ENCODE results near the gene DIABLO.

DIABLO gene

GRCh38 chr12:122200541-122201175, 25.2 kb downstream of the DIABLO start:
- Histone ChIP-seq H3K4me3 (ENCODE audit: low read depth, low read length) (no peak overlapping the region), H3K9me3 (no peaks in the 10 kb centered on the region), H3K4me1 (peaks cover 14% of the 10 kb centered on the region), H3K36me3 (no peaks in the 10 kb centered on the region), H3K27me3 (peaks cover 19% of the 10 kb centered on the region)
- no peak; the same call in 1 of the 2 replicates for TF ChIP-seq CTCF (IDR thresholded peaks at IDR 0.05; ENCODE audit: low read depth, low read length)
- DNase-seq: peak; percentile 61

DNA sequence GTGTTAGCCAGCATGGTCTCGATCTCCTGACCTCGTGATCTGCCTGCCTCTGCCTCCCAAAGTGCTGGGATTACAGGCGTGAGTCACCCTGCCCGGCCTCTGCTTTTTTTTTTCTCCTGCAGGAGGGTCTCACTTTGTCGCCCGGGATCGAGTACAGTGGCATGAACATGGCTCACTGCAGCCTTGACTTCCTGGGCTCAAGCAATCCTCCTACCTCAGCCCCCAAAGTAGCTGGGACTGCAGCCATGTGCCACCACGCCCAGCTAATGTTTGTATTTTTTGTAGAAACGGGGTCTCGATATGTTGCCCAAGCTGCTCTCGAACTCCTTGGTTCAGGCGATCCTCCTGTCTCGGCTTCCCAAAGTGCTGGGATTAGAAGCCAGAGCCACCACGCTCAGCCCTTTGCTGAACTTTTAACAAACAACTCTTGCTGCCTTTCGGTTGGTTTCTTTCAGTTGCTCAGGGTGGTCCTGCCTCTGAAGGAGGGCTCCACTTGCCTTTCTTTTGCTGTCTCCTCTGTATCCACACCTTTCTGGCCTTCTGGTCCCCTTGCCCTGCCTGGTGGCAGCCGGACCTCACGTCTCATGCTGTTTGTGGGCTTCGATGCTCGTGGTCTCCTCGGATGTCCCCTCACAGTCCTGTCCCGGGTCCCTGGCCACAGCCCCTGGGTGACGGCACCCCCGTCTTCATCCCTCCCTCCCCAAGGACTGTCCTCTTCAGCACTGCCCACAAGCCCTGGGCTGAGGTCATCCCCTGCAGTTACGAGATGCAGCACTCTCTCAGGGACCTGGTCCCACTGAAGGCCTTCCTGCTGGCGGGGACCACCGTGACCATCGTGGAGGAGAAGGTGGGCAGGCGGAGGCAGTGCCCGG, 26.1 kb downstream of the DIABLO start:
- H3K4me1 ChIP-seq: peaks cover 14% of the 10 kb centered on the region

DNA sequence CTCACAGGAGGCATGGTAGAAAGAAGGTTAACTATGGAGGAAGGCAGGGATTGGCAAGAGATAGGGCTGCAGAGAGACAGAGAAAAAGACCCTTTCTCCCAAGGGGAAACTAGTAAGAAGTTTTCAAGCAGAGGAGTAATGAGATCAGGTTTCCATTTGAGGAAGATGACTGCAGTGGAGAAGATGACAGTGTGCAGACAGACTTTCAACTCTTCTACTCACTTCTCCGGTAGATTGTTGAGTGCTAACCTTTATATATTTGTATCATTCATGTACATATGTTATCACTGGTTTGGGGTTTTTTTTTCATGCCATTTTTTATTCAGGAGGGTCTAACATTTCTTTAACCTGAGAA, 28.3 kb downstream of the DIABLO start:
- Histone ChIP-seq H3K36me3 (no peaks in the 10 kb centered on the region), H3K4me1 (peaks cover 10% of the 10 kb centered on the region), H3K4me3 (ENCODE audit: low read depth, low read length) (no peak overlapping the region), H3K9me3 (no peaks in the 10 kb centered on the region), H3K27me3 (no peaks in the 10 kb centered on the region)
- DNase-seq: no peak
- no peak for TF ChIP-seq CTCF (IDR thresholded peaks at IDR 0.05; ENCODE audit: low read depth, low read length)

More for the DNA sequence above, 26.1 kb downstream of the DIABLO start:
- Histone ChIP-seq H3K9me3 (no peaks in the 10 kb centered on the region), H3K4me3 (ENCODE audit: low read depth, low read length) (no peak overlapping the region), H3K27me3 (peaks cover 12% of the 10 kb centered on the region), H3K36me3 (no peaks in the 10 kb centered on the region)
- no peak for TF ChIP-seq CTCF (IDR thresholded peaks at IDR 0.05; ENCODE audit: low read depth, low read length)
- DNase-seq: no peak

DNA sequence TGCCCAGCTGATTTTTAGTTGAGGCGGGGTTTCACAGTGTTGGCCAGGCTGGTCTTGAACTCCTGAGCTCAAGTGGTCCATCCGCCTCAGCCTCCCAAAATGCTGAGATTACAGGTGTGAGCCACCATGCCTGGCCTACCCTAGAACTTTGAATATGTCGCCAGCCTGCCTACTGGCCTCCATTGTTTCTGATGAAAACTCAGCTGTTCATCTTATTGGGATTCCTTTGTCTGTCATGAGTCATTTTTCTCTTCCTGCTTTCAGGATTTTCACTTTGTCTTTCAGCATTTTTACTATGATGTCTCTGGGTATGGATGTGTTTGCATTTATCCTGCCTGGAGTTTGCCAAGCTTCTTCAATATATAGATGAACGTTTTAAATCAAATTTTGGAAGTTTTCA, 30.4 kb downstream of the DIABLO start:
- H3K9me3 ChIP-seq: no peaks in the 10 kb centered on the region
- DNase-seq: no peak
- H3K4me3 ChIP-seq (ENCODE audit: low read depth, low read length): no peak overlapping the region
- no peaks in the 10 kb centered on the region; the same call in 1 of the 2 replicates for H3K4me1 ChIP-seq
- no peaks in the 10 kb centered on the region for H3K36me3 ChIP-seq
- no peaks in the 10 kb centered on the region for H3K27me3 ChIP-seq
- TF ChIP-seq CTCF (IDR thresholded peaks at IDR 0.05; ENCODE audit: low read depth, low read length): no peak

DNA sequence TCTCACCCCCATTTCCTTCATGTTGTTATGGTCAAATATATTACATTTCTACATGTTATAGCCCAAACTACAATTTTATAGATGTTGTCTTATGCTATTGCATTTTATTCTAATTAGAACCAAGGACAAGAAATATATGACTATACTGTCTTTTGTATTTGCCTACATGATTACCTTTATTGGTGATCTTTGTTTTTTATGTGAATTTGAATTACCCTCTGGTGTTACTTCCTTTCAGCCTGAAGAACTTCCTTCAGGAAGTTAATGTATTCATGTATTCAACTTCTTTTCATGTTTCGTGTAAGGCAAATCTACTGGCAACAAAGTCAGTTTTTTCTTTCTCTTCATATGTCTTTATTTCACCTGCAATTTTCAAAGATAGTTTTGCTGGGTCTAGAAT, 31.0 kb downstream of the DIABLO start:
- Histone ChIP-seq H3K27me3 (no peaks in the 10 kb centered on the region), H3K36me3 (no peaks in the 10 kb centered on the region), H3K9me3 (no peaks in the 10 kb centered on the region), H3K4me3 (ENCODE audit: low read depth, low read length) (no peak overlapping the region), H3K4me1 (no peaks in the 10 kb centered on the region; the same call in 1 of the 2 replicates)
- DNase-seq: no peak
- no peak for TF ChIP-seq CTCF (IDR thresholded peaks at IDR 0.05; ENCODE audit: low read depth, low read length)

GRCh38 chr12:122192441-122192840, 33.4 kb downstream of the DIABLO start:
- no peaks in the 10 kb centered on the region for H3K9me3 ChIP-seq
- TF ChIP-seq CTCF (IDR thresholded peaks at IDR 0.05; ENCODE audit: low read depth, low read length): no peak
- H3K4me3 ChIP-seq (ENCODE audit: low read depth, low read length): no peak overlapping the region
- H3K36me3 ChIP-seq: no peaks in the 10 kb centered on the region
- no peaks in the 10 kb centered on the region for H3K27me3 ChIP-seq
- H3K4me1 ChIP-seq: no peaks in the 10 kb centered on the region; the same call in 1 of the 2 replicates
- no peak for DNase-seq

Data from BE2C (cell line).